Measurements from ENCODE around the gene BZW2.
"Not testable (repeated sequence)": the region's sequence is repeated elsewhere in the genome, so short reads cannot be mapped to it uniquely, and the experiment has no call there.

Gene BZW2

GRCh38 chr7:16675277-16675676 lies 29.3 kb downstream of the BZW2 start:
- DNase-seq, result no peak

GRCh38 chr7:16677978-16678494 lies 32.1 kb downstream of the BZW2 start:
- no peak for DNase-seq

- DNase-seq, result not testable (repeated sequence)
Measured at GRCh38 chr7:16678645-16679566, 32.9 kb downstream of the BZW2 start.

- DNase-seq, result no peak
Measured at GRCh38 chr7:16684935-16685334, 39.0 kb downstream of the BZW2 start.

GRCh38 chr7:16685535-16685934 lies 39.6 kb downstream of the BZW2 start:
- no peak for DNase-seq

GRCh38 chr7:16688249-16688648 lies 42.3 kb downstream of the BZW2 start:
- no peak for DNase-seq

GRCh38 chr7:16691241-16691640 lies 45.3 kb downstream of the BZW2 start:
- DNase-seq, result no peak

- DNase-seq, result no peak
Measured at GRCh38 chr7:16693601-16694318, 47.8 kb downstream of the BZW2 start.

GRCh38 chr7:16694806-16695205 lies 48.8 kb downstream of the BZW2 start:
- no peak for DNase-seq

GRCh38 chr7:16695621-16696237 lies 49.7 kb downstream of the BZW2 start:
- no peak for DNase-seq

- DNase-seq, result no peak
Measured at GRCh38 chr7:16697507-16698199, 51.7 kb downstream of the BZW2 start.

- DNase-seq, result no peak
Measured at GRCh38 chr7:16698200-16698905, 52.4 kb downstream of the BZW2 start.

- DNase-seq, result no peak
Measured at GRCh38 chr7:16702441-16702840, 56.5 kb downstream of the BZW2 start.

- DNase-seq, result no peak
Measured at GRCh38 chr7:16708511-16708910, 62.5 kb downstream of the BZW2 start.

GRCh38 chr7:16708980-16709379 lies 63.0 kb downstream of the BZW2 start:
- no peak for DNase-seq

- DNase-seq, result no peak
Measured at GRCh38 chr7:16710651-16711050, 64.7 kb downstream of the BZW2 start.

GRCh38 chr7:16711730-16712129 lies 65.7 kb downstream of the BZW2 start:
- DNase-seq, result no peak

- no peak for DNase-seq
Measured at GRCh38 chr7:16712916-16713315, 66.9 kb downstream of the BZW2 start.

- no peak for DNase-seq
Measured at GRCh38 chr7:16715928-16716327, 69.9 kb downstream of the BZW2 start.

- no peak for DNase-seq
Measured at GRCh38 chr7:16718111-16718656, 72.2 kb downstream of the BZW2 start.

GRCh38 chr7:16719699-16720098 lies 73.7 kb downstream of the BZW2 start:
- DNase-seq, result no peak

- DNase-seq, result no peak
Measured at GRCh38 chr7:16721541-16721940, 75.6 kb downstream of the BZW2 start.

All from NCI-H187 (cell line).